Upper lobe of left lung (tissue), 6 donors: Measurements from ENCODE around the gene SORD. TPM values are rescaled to one million over a fixed set of nuclear protein-coding genes. Genes with fewer than 3 reads are reported as not detected.
"Not testable (repeated sequence)": the region's sequence is repeated elsewhere in the genome, so short reads cannot be mapped to it uniquely, and the experiment has no call there.

ENCODE experiments used
- ATAC-seq, 2 donors: fragments of 200-7000 bp; cut with Tn5 transposase; one replicate each; pipeline ENCODE4 v1.9.1; 2022; ENCODE audit warnings: mild to moderate bottlenecking in 2 of 2, moderate library complexity in 2 of 2; ENCODE audit not compliant: low FRiP score in 2 of 2
- DNase-seq, 2 donors: peaks; one replicate each; pipeline ENCODE4 v3.0.0-alpha.2; 2019 to 2020
- H3K27ac ChIP-seq, 4 donors: fragments of 200-600 bp; sonication (generic); one replicate each; pipeline ENCODE4 v1.5.1; 2016 to 2019
- H3K27me3 ChIP-seq, 4 donors: fragments of 200-600 bp; sonication (generic); one replicate each; pipeline ENCODE4 v1.5.1; 2017 to 2019
- H3K36me3 ChIP-seq, 4 donors: fragments of 200-600 bp; sonication (generic); one replicate each; pipeline ENCODE4 v1.5.1; 2016 to 2019
- H3K4me1 ChIP-seq, 4 donors: fragments of 200-600 bp; sonication (generic); one replicate each; pipeline ENCODE4 v1.5.1; 2018 to 2019
- H3K4me3 ChIP-seq, 4 donors: fragments of 200-600 bp; sonication (generic); one replicate each; pipeline ENCODE4 v1.5.1; 2017 to 2019; ENCODE audit warnings: mild to moderate bottlenecking in 2 of 4, moderate library complexity in 1 of 4
- H3K9me3 ChIP-seq, 4 donors: fragments of 200-600 bp; sonication (generic); one replicate each; pipeline ENCODE4 v1.5.1; 2018 to 2019
- CTCF ChIP-seq, 6 experiments: fragments of 450-650 bp in 4 of 6; fragments of 200-600 bp in 2 of 6; sonication (generic) in 2 of 6; IDR thresholded peaks; one replicate each; pipeline ENCODE4 v1.5.1; 2016 to 2019; ENCODE audit warnings: antibody characterized with exemption in 6 of 6
- EP300 ChIP-seq, 4 donors: sonication (generic); formaldehyde crosslinking; IDR thresholded peaks; one replicate each; pipeline ENCODE4 v1.5.1; 2017; ENCODE audit warnings: antibody characterized with exemption in 4 of 4, control low read depth in 2 of 4
- POLR2A ChIP-seq, 4 donors: fragments of 450-650 bp; IDR thresholded peaks; one replicate each; pipeline ENCODE4 v1.5.1; 2016 to 2017; ENCODE audit warnings: antibody characterized with exemption in 4 of 4, mild to moderate bottlenecking in 2 of 4
- POLR2AphosphoS5 ChIP-seq, 2 donors: sonication (generic); formaldehyde crosslinking; IDR thresholded peaks; one replicate each; pipeline ENCODE4 v1.5.1; 2017; ENCODE audit warnings: antibody characterized with exemption in 2 of 2
- WGBS, 2 donors: methylation state at CpG; one replicate each; pipeline ENCODE4 v1.1.5; 2017 to 2018; 5-methylcytosine and 5-hydroxymethylcytosine counted together
- total RNA-seq, 6 donors: library from RNA; depleted of rRNA in 4 of 6; stranded (reverse); fragments of >200 nt in 4 of 6; gene quantifications; one replicate each; pipeline versions ENCODE4 v1.1.0 to v1.2.1, GENCODE V29; 2016 to 2021
- donor health status: DM: no; HTN: no; CAD: no; lungs with moderate emphysema.
- donor health status: DM: no; HTN: yes; CAD: no; lungs with severe emphysema.

The SORD gene
- total RNA-seq, 6 donors from 2014 or later: 4.6 to 11.5 (median 9.3) TPM

GRCh38 chr15:44999105-44999504 is 23.9 kb upstream of the SORD start:
- Histone ChIP-seq H3K4me1 (no peaks in the 10 kb centered on the region), H3K27me3 (no peaks in the 10 kb centered on the region), H3K9me3 (no peaks in the 10 kb centered on the region), H3K27ac (no peak overlapping the region), H3K36me3 (no peaks in the 10 kb centered on the region), H3K4me3 (no peak overlapping the region)
- no peak for TF ChIP-seq POLR2AphosphoS5 (IDR thresholded peaks at IDR 0.05)
- no peak for TF ChIP-seq CTCF (IDR thresholded peaks at IDR 0.05)
- TF ChIP-seq EP300 (IDR thresholded peaks at IDR 0.05): no peak
- TF ChIP-seq POLR2A (IDR thresholded peaks at IDR 0.05): no peak
- WGBS, 2 donors: 78 to 87% methylated on average over 2 of the region's 2 CpGs
- no peak for DNase-seq
- no peak for ATAC-seq

GRCh38 chr15:45001180-45001579 is 21.8 kb upstream of the SORD start:
- H3K4me1 ChIP-seq, H3K27me3 ChIP-seq, H3K36me3 ChIP-seq, DNase-seq, H3K4me3 ChIP-seq, H3K27ac ChIP-seq, H3K9me3 ChIP-seq, ATAC-seq: not testable (repeated sequence)
- 47 to 73% methylated on average over 1 of the region's 1 CpG for WGBS, 2 donors

GRCh38 chr15:45003731-45004410 is 19.1 kb upstream of the SORD start:
- not testable (repeated sequence) for H3K36me3 ChIP-seq, H3K27me3 ChIP-seq, H3K27ac ChIP-seq, H3K4me1 ChIP-seq, H3K4me3 ChIP-seq, ATAC-seq, H3K9me3 ChIP-seq, DNase-seq
- 50 to 59% methylated on average over 2 of the region's 2 CpGs for WGBS, 2 donors

- H3K27me3 ChIP-seq, DNase-seq, H3K4me3 ChIP-seq, H3K9me3 ChIP-seq, H3K27ac ChIP-seq, H3K4me1 ChIP-seq, ATAC-seq, H3K36me3 ChIP-seq: not testable (repeated sequence)
- 82 to 88% methylated on average over 5 of the region's 5 CpGs for WGBS, 2 donors
These were observed 18.3 kb upstream of the SORD start for GRCh38 chr15:45004590-45005175.

GRCh38 chr15:45009046-45009445 is 13.9 kb upstream of the SORD start:
- H3K36me3 ChIP-seq: no peaks in the 10 kb centered on the region
- TF ChIP-seq EP300 (IDR thresholded peaks at IDR 0.05) (no peak), POLR2A (IDR thresholded peaks at IDR 0.05) (no peak), POLR2AphosphoS5 (IDR thresholded peaks at IDR 0.05) (no peak)
- no peaks in the 10 kb centered on the region for H3K9me3 ChIP-seq
- DNase-seq (no peak), ATAC-seq (no peak)
- H3K27me3 ChIP-seq: no peaks in the 10 kb centered on the region
- WGBS, 2 donors: 55 to 60% methylated on average over 2 of the region's 2 CpGs
- no peaks in the 10 kb centered on the region for H3K4me1 ChIP-seq
- no peak overlapping the region for H3K27ac ChIP-seq
- H3K4me3 ChIP-seq: no peak overlapping the region

- H3K9me3 ChIP-seq, H3K4me1 ChIP-seq, H3K4me3 ChIP-seq, ATAC-seq, H3K27me3 ChIP-seq, H3K27ac ChIP-seq, DNase-seq, H3K36me3 ChIP-seq: not testable (repeated sequence)
- 77 to 88% methylated on average over 1 of the region's 1 CpG for WGBS, 2 donors
These were observed 7.9 kb upstream of the SORD start for GRCh38 chr15:45015114-45015513.

GRCh38 chr15:45020222-45020900 is 2.6 kb upstream of the SORD start:
- not testable (repeated sequence) for H3K27me3 ChIP-seq, H3K4me3 ChIP-seq, H3K36me3 ChIP-seq, H3K27ac ChIP-seq, ATAC-seq, H3K9me3 ChIP-seq
- peak in 1 of 2 donors; percentile 18 for DNase-seq
- 73 to 77% methylated on average over 7 to 8 of the region's 9 CpGs for WGBS, 2 donors
- peaks cover 7 to 19% (median 12%) of the 10 kb centered on the region in 4 donors for H3K4me1 ChIP-seq

- H3K27ac ChIP-seq, H3K9me3 ChIP-seq, H3K27me3 ChIP-seq, H3K36me3 ChIP-seq, H3K4me3 ChIP-seq, ATAC-seq, DNase-seq: not testable (repeated sequence)
- WGBS, 2 donors: 94 to 96% methylated on average over 7 to 9 of the region's 9 CpGs
- peaks cover 7 to 19% (median 12%) of the 10 kb centered on the region in 4 donors for H3K4me1 ChIP-seq
These were observed 2.1 kb upstream of the SORD start for GRCh38 chr15:45020901-45021259.
